ENCODE data around the gene C10orf95. TPM values are rescaled to one million over a fixed set of nuclear protein-coding genes. Genes with fewer than 3 reads are reported as not detected.

C10orf95 gene
- total and polyA plus RNA-seq, 2 of the 13 experiments (the other 11 are each of a cell fraction or from before 2014, with no cell fraction given), result 0.05 to 0.07 TPM

DNA sequence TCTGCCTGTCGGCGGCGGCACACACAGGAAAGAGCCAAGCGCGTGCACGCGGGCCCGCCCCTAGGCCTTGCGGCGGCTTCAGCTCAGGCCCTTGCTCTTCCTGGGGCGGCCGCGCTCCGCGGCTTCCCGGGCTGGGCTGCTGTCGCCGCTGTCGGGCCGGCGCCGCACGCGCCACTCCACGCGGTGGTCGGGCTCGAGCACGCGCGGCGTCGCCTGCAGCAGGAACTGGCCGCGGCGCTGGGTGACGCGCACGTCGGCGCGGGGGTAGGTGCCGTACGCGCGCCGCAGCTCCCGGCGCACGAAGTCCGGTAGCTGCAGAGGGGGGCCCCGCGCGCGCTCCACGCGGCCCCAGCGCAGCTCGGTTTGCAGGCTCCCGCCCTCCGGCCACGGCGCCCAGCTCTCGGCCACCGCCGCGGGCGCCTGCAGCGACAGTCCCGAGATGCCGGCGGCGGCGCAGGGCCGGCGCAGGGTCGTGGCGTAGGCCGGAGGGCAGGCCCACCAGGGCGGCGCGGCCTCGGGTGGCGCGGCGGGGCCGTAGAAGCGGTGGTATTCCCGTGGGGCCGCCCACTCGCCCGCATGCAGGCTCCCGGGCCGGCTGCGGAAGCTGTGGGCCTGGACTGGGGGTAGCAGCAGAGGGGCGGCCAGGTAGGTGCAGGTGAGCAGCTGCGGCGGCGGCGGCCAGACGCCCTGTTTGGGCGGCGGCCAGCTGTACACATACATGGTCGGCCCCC is 804 bp downstream of the C10orf95 start (continued):
- TF ChIP-seq, protein P1, sequence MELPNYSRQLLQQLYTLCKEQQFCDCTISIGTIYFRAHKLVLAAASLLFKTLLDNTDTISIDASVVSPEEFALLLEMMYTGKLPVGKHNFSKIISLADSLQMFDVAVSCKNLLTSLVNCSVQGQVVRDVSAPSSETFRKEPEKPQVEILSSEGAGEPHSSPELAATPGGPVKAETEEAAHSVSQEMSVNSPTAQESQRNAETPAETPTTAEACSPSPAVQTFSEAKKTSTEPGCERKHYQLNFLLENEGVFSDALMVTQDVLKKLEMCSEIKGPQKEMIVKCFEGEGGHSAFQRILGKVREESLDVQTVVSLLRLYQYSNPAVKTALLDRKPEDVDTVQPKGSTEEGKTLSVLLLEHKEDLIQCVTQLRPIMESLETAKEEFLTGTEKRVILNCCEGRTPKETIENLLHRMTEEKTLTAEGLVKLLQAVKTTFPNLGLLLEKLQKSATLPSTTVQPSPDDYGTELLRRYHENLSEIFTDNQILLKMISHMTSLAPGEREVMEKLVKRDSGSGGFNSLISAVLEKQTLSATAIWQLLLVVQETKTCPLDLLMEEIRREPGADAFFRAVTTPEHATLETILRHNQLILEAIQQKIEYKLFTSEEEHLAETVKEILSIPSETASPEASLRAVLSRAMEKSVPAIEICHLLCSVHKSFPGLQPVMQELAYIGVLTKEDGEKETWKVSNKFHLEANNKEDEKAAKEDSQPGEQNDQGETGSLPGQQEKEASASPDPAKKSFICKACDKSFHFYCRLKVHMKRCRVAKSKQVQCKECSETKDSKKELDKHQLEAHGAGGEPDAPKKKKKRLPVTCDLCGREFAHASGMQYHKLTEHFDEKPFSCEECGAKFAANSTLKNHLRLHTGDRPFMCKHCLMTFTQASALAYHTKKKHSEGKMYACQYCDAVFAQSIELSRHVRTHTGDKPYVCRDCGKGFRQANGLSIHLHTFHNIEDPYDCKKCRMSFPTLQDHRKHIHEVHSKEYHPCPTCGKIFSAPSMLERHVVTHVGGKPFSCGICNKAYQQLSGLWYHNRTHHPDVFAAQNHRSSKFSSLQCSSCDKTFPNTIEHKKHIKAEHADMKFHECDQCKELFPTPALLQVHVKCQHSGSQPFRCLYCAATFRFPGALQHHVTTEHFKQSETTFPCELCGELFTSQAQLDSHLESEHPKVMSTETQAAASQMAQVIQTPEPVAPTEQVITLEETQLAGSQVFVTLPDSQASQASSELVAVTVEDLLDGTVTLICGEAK (IDR thresholded peaks at IDR 0.05), result no peak
- TF ChIP-seq, protein P1 (CRISPR knock-in tag; IDR thresholded peaks at IDR 0.05), result peak; percentile 48; the same call in 1 of the 2 replicates
- TF ChIP-seq SP140L (CRISPR knock-in tag; IDR thresholded peaks at IDR 0.05; ENCODE audit: borderline replicate concordance) (no peak), FOXO1 (CRISPR knock-in tag; IDR thresholded peaks at IDR 0.05) (0 out of 2 replicates have a peak, but pooled peaks have one; percentile 46), ZNF703 (CRISPR knock-in tag; IDR thresholded peaks at IDR 0.05; ENCODE audit: borderline replicate concordance) (no peak), ZNF616 (CRISPR knock-in tag; IDR thresholded peaks at IDR 0.05; ENCODE audit: low read depth) (peak; percentile 66; the same call in 1 of the 2 replicates), HOXD1 (CRISPR knock-in tag; IDR thresholded peaks at IDR 0.05) (no peak), JUN (CRISPR knock-in tag; IDR thresholded peaks at IDR 0.05) (0 out of 2 replicates have a peak, but pooled peaks have one; percentile 69), STAG1 (CRISPR knock-in tag; IDR thresholded peaks at IDR 0.05) (no peak), ZNF567 (CRISPR knock-in tag; IDR thresholded peaks at IDR 0.05; ENCODE audit: borderline replicate concordance) (0 out of 2 replicates have a peak, but pooled peaks have one; percentile 21), RAD51 (IDR thresholded peaks at IDR 0.05; ENCODE audit: borderline replicate concordance) (no peak), SMAD9 (CRISPR knock-in tag; IDR thresholded peaks at IDR 0.05) (no peak), SNAPC2 (CRISPR knock-in tag; IDR thresholded peaks at IDR 0.05) (peak; percentile 77; the same call in 1 of the 2 replicates), ZNF724P (CRISPR knock-in tag; IDR thresholded peaks at IDR 0.05; ENCODE audit: borderline replicate concordance) (peak; percentile 18; the same call in 1 of the 2 replicates), ZNF788 (CRISPR knock-in tag; IDR thresholded peaks at IDR 0.05; ENCODE audit: borderline replicate concordance) (peak; percentile 45; the same call in 1 of the 2 replicates), THYN1 (CRISPR knock-in tag; IDR thresholded peaks at IDR 0.05; ENCODE audit: borderline replicate concordance, low read depth) (no peak)
- TF ChIP-seq, protein P2, sequence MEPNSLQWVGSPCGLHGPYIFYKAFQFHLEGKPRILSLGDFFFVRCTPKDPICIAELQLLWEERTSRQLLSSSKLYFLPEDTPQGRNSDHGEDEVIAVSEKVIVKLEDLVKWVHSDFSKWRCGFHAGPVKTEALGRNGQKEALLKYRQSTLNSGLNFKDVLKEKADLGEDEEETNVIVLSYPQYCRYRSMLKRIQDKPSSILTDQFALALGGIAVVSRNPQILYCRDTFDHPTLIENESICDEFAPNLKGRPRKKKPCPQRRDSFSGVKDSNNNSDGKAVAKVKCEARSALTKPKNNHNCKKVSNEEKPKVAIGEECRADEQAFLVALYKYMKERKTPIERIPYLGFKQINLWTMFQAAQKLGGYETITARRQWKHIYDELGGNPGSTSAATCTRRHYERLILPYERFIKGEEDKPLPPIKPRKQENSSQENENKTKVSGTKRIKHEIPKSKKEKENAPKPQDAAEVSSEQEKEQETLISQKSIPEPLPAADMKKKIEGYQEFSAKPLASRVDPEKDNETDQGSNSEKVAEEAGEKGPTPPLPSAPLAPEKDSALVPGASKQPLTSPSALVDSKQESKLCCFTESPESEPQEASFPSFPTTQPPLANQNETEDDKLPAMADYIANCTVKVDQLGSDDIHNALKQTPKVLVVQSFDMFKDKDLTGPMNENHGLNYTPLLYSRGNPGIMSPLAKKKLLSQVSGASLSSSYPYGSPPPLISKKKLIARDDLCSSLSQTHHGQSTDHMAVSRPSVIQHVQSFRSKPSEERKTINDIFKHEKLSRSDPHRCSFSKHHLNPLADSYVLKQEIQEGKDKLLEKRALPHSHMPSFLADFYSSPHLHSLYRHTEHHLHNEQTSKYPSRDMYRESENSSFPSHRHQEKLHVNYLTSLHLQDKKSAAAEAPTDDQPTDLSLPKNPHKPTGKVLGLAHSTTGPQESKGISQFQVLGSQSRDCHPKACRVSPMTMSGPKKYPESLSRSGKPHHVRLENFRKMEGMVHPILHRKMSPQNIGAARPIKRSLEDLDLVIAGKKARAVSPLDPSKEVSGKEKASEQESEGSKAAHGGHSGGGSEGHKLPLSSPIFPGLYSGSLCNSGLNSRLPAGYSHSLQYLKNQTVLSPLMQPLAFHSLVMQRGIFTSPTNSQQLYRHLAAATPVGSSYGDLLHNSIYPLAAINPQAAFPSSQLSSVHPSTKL (CRISPR knock-in tag; IDR thresholded peaks at IDR 0.05), result no peak
